ENCODE measurements around the gene ZIC3.
"Not testable (repeated sequence)": the region's sequence is repeated elsewhere in the genome, so short reads cannot be mapped to it uniquely, and the experiment has no call there.

ZIC3 gene

DNA sequence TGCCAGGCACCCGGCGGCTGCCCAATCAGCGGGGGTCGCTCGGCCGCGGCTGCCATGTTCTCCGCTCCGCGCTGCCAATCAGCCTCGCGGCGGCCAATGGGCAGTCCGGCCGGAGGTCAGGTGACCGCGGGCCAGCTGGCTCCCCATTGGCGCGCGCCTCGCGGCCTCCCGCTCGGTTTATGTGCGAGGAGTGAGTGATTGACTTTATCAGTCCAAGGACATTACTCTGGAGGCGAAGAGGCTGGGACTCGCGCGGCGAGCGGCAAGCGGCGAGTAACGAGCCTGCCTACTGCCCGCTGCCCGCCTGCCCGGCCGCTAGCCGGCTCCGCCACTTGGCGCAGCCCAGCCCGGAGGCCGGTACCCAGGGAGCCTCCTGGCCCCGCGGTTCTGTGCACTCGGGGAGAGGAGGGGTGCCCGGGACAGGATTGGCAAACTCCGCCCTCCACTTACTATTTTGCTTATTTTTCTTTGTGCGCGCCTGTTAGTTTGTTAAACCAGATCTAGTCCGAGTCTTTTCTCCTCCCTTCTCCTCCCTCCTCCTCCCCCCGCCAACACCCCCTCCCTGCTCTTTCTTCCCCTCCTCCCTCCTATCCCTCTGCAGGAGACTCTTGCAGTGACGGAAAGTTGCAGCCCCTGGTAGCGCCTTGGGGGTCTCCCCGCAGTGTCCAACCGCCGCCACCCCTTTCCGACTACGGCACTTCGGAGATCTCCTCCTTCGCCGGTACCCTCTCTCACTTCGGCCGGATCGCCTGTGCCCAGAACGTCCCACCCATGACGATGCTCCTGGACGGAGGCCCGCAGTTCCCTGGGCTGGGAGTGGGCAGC lies at the start of gene ZIC3:
Gene ZIC3 (plus strand): TSS at position 207 of the 825 bp plus-strand sequence. CDS start 565 bp downstream, at position 772.
- peak; percentile 65 for DNase-seq (ENCODE audit: low spot score)

DNA sequence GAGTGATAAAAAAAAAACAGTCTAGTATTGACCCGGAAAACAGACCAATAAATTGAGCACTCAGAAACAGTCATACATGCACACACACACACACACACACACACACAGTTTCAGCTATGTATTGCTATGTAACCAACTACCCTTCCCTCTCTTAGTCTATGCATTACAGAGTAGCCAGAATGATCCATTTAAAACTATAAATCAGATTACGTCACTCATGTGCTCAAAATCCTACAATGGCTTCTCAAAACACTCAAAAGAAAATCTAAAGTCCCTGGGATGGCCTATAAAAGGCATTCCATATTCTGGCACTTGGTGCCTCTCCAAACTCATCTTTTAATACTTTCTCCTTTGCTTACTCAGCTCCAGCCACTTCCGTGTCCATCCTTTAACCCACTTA lies 46.5 kb upstream of the ZIC3 start:
- no peak for DNase-seq (ENCODE audit: low spot score)

DNA sequence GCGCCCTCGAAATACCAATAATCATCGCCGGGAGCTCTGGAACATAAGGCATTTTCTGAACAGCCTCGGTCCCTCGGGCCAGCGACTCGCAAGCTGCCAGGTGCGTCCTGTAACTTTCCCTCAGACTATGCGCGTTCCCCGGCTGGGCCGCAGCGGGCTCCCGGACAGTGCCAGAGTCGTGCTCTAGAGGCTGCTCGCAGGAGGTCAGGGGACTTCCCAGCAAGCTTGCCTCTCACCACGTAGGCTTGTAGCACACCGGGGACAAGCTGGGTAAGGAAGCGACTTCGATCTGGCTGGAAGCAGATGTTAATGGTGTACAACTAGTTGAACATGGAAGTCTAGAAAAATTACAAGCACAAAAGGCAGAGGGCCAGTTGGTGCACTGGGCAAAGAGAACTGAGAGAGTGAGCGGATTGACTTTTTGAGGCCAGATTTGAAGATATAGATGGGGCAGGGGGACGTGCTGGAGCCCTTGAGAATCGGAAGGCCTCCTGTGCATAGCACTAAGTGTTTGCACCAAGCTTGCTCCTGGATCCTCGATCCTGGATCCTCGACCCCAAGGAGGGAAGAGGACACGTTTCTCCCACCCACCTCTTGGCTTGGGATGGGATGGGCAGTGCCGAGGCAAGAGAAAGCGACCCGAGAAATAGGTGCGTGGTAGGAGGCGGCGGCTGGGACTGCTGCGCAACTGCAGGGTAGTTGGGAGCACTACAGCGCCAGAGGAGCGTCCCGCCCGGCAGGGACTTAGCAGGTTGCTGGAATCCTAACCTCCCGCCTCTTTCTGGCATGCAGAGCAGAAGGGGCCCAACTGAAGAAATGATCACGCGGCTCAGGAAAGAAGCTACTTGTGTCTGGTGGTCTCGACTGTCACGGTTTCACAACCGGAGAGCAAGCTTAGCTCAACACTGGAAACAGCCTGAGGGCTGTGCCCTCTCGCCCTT lies 19.9 kb upstream of the ZIC3 start:
- DNase-seq (ENCODE audit: low spot score), result no peak

DNA sequence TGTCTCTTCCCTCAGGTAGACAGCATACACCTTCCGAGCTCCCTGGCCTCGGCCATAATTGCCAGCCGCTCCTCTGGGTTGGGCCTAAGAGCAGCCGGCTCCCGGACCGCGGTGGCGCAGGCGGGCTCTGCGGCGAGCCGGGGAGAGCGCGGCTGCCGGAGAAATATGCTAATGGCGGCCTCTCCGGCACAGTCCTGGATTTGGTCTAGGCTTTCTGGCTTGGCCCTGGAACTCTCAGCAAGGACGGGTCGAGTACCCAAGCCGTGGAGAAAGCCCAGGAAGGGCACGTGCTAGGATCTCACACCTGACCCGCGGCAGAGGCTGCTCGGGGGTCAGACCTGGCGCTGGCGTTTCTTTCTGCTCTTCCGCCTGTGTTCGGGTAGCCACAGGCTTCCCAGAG lies 18.6 kb upstream of the ZIC3 start:
- DNase-seq (ENCODE audit: low spot score), result no peak

DNA sequence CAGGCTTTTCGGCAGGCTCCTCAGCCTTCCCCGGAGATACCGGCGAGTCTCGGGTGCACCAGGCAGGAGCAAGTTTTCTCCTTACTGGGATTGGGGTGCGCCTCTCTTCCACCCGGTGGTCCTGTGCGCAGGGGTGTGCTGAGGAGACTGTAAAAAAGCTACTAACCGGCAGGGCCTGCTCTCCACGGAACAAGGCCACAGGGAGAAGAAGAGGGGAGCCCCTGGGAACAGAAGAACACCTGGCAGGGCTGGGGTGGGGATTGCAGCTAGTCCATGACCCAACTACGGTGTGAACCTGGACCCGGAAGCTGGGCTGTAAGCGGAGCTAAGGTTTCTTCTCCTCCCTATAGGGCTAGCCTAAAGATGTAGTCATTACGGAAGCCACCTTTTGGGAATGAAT lies 17.7 kb upstream of the ZIC3 start:
- no peak for DNase-seq (ENCODE audit: low spot score)

DNA sequence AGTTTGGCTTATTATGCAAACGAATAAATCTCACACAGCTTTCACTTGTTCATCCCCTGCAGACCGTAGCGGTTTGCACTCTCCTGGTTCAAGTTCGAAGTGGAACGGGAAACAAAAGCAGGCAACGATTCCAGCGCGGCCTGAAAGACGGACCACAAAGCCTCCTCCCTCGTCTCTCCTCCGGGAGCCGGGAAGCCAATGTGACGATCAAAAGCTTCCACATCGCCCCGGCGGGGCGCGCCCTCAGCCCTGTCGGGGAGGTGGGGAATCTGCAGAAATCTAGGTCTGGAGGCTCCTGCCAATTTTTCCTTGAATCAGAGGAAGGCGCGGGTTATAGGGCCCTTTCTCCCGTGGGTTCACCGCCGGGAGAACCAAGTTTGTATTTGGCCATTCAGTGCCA lies 16.9 kb upstream of the ZIC3 start:
- no peak for DNase-seq (ENCODE audit: low spot score)

DNA sequence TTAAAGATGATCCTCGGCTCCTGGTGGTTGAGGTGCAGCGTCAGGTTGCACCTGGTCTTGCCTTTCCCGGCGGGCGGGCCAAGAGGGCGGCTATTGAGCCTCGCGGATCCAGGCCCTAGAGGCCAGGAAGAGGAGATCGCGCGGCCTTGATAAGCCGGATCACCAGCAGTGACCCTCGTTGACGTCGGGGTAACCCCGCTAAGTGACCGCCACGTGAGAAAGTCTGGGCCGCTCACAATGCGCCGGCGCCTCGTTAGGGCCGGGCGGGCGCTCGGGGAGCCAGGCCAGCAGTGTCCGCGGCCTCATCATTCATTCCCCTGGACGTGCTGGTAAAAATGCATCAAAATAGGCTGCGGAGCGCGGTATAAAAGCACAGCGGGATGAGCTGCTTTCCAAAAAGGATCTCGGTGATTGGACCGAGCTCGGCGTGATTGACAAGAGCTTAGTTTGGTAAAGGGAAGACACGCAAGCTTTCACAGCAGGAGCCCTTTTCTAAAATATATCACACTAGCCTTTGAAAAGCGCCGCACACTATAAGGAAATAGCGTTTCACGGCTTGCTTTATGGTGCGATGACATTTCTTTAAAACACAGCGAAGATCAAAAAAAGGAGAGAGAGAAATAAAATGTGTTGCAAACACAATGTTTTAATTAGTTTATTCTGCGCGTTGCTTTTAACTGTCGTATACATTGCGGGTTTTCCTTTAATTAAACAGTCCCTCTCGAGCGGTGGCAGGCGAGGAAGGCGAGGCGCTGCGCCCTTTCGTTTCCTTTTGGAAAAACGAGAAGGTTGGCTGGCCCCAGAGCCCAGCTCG lies 15.9 kb upstream of the ZIC3 start:
- DNase-seq (ENCODE audit: low spot score), result no peak

DNA sequence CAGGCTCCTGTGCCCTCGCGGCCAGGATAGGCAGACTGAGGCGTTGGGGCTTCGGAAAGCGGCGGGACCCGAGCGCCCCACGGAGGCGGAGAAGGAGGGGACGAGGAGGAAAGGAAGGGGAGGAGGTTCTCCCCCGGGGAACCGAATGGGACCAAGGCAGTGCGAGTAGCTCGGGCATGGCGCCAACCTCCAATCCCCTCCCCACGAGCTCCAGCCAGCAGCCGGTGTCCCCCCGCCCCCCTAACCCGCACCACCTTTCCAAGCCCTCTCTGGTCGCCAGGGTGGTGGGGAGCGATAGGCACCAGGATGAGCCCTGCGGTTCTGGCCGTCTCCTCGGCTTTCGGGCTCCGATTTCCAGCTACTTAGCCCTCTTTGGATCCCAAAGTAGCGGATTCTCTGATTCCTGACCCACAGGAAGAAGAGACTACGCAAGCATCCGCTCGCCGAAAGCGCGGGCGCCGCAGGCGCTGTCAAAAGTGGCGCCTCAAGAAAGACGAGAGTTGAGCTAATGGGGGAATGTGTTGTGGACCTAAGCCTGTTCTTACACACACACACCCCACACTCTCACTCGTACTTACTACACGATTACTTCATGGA lies 15.2 kb upstream of the ZIC3 start:
- DNase-seq (ENCODE audit: low spot score), result no peak

DNA sequence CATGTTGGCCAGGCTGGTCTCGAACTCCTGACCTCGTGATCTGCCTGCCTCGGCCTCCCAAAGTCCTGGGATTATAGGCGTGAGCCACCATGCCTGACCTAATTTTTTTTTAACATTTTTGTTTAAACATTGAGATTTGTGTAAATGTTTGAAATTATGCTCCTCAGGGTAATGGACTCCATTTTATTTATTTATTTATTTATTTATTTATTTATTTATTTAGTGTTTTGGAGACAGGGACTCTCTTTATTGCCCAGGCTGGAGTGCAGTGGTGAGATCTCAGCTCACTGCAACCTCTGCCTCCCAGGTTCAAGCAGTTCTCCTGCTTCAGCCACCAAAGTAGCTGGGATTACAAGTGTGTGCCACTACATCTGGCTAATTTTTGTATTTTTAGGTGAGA lies 13.8 kb upstream of the ZIC3 start:
- DNase-seq (ENCODE audit: low spot score), result not testable (repeated sequence)

DNA sequence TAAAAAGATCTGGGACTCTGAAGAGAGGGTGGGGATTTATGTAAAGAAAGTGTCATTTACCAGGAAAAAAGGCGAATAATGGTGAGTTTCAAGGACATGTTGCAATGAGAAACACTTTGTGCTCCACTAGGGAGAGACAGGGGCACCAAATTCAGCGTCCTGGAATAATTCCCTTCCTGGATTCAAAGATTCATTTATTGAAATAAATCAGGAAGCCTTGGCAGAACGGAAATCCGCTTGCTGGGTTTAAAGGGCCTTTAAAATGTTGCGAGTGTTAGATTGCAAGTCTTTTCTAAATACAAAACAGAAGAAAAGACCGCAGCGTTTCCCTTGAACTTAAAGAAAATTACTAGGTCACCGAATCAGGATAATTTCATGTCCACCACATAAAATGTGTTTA lies 3.8 kb upstream of the ZIC3 start:
- DNase-seq (ENCODE audit: low spot score), result no peak

DNA sequence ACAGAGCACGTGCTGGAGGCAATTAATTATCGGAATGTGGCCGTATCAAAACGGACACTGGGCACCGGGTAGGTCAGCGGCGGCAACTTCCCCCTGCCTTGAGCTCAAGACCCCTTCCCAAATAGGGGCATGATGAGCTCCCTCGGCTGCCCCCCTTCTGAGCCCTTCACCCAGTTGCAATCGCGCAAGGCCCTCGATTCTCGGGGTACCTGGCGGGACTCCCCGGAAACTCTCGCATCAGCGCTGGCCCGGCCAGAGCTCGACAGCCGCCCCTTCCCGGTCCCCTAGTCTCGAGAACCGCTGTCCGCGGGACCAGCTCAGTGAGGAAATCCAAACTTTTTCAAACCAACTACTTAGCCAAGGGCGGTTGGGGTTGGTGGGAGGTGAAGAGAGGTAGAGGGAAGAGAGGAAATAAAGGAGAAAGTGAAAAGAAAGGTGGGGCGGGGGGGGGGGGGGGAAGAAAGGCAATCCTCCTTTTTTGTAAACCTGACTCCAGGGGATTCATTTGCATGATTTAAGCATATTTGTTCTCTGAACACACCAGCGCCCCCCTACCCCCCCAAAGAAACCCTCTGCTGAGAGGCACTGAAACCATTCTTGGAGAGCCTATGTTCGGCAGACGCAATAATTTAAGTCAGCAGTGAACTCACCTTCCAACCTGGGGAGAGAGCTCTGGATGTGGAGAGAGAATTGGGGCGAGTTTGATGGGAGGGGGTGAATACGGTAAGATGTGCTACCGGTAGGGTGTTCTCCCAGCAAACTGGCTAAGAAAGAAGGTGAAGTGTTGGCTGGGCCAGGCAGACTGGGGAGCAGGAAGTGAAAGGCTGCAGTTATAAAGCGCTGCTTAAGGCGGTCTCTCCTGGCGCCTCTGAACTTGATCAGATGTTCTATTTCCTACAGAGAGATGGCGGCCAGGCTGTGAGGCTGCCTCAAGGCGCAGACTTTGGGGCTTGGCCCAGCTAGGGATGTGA lies 2.0 kb upstream of the ZIC3 start:
- no peak for DNase-seq (ENCODE audit: low spot score)

DNA sequence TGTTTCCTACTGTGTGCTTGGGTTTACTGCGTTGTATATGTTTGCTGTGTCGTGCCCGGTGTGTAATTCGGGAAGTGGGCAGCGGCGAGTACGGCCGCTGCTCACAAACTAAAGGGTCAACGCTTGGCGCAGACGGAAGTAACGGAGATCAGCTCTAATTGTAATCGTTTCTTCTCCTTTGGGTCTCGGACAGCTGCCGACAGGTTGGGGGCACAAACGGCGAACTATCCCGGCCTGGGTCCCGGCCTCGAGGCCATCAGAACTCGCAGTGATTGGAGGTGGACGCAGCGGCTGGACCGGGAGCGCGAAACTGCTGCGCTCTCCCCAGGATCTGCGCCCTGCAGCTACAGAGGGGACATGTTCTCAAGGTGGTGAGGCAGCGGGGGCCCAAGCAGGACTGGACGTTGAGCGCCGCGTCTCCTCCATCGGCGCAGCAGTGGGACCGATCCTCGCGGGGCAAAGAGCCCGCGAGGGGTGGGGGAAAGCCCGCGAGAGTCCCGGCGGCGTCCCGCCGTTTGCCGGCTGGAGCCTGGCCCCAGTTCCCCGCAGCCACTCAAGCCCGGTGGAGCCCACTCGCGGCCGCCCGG lies 516 bp upstream of the ZIC3 start:
- peak; percentile 2 for DNase-seq (ENCODE audit: low spot score)

DNA sequence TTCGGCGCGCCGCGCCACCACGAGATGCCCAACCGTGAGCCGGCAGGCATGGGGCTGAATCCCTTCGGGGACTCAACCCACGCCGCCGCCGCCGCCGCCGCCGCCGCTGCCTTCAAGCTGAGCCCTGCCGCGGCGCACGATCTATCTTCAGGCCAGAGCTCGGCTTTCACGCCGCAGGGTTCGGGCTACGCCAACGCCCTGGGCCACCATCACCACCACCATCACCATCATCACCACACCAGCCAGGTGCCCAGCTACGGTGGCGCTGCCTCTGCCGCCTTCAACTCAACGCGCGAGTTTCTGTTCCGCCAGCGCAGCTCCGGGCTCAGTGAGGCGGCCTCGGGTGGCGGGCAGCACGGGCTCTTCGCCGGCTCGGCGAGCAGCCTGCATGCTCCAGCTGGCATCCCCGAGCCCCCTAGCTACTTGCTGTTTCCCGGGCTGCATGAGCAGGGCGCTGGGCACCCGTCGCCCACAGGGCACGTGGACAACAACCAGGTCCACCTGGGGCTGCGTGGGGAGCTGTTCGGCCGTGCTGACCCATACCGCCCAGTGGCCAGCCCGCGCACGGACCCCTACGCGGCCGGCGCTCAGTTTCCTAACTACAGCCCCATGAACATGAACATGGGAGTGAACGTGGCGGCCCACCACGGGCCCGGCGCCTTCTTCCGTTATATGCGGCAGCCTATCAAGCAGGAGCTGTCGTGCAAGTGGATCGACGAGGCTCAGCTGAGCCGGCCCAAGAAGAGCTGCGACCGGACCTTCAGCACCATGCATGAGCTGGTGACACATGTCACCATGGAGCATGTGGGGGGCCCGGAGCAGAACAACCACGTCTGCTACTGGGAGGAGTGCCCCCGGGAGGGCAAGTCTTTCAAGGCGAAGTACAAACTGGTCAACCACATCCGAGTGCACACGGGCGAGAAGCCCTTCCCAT lies 1.1 kb downstream of the ZIC3 start:
- peak; percentile 2 for DNase-seq (ENCODE audit: low spot score)

DNA sequence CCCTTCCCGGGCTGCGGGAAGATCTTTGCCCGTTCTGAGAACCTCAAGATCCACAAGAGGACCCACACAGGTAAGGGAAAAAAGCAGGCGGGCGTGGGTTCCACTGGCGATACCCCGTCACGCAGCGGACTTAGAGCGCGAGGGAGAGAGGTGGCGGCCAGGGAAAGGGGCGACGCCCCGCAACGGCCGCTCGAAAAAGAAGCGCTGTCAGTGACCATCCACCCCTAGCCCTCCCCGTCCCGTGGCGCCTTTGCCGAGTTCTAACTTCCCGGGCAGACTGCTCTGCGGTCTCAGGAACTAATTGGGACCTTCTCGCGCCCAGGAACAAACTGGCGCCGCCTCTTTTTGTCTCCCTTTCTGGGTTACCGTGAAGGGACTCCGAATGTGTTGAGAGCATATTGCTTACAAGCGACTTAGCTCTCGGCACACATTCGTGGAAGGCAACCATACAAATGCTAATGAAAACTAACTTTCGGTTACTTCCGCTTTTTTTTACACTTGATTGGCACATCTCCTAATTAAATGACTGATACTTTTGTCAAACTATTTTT lies 1.8 kb downstream of the ZIC3 start:
- no peak for DNase-seq (ENCODE audit: low spot score)

DNA sequence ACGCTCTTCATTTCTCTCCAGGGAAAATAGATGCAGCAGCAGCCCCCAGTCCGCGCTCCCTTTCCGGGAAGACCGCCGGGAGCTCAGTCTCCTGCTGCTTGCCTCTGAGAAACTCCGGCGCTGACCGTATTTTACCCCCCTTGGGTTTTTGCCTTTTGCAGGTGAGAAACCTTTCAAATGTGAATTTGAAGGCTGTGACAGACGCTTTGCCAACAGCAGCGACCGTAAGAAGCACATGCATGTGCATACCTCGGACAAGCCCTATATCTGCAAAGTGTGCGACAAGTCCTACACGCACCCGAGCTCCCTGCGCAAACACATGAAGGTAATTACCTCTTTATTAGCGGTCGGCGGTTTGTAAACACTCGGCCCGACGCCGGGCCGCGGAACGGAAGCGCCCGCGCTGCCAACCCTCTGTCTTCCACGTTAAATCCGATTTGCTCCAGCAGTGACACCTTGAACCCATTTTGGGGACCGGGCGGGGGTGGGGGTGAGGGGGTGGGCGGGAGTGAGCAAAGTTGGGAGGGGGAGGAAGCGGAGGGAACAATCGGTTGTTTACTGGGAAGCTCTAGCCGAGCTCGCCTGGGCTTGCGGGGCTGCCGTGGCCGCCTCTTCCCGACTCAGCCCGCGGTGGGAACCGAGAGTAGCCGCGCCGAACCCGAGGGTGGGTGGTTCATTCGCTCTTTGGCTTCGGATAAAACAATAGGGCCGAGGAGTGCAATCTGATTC lies 3.0 kb downstream of the ZIC3 start:
- DNase-seq (ENCODE audit: low spot score), result no peak

DNA sequence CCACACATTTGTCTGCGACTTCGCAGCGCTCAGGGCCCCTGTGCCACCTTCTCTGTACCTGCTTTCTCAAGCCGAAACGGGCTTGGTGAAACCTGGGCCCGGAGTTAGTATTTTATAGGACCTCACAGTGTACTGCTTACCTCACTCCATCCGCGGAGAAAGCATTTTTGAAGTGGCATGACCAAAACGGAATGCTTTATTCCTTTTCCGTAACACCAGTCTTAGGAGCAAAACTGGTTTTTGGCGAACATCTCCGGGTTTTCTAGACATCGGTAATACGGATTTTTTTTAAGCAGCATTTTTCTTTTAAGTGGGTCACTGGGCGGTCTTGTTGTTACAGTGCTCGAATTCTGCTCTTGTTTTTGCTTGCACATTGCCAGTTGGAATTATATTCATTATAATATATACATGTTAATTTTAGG lies 3.6 kb downstream of the ZIC3 start:
- DNase-seq (ENCODE audit: low spot score), result no peak

DNA sequence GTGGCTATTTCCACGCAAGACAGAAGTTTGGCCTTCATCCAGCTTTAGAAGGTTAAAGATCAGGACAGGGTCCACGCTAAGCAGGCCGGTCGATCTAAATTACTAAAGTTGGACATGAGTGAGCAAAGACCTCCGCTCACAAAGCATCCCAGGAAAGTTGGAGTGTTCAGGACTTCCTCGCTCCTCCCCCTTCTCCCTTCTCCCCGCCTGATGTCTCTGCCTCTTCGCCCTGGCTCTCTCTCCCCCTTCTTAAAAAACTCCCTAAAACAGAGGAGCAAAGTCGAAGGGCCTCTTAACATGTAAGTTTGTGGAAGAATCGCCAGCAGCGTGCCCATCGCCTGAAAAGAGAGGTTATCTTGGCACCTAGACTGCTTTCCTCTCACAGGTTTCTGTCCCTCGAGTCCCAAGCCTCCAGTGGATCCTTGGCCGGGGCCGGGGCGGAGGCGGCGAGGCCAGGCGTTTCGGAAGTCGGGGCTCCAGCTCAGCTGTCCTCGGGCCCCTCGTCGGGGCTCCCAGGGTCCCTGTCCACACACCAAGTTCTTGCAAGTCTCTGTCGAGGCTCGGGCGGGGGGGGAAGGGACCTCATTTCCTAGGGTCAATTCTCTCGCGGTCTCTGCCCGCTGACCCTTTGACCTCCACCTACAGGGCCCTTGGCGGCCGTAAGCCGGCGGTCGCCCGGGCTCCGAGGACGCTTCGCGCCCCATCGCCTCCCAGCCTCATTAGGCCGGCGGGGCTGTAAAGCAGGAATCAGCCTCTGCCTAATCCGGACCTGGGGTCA lies 7.6 kb downstream of the ZIC3 start:
- no peak for DNase-seq (ENCODE audit: low spot score)

All from Ammon's horn (tissue), 1 donor.